Measurements from ENCODE around the gene FGF12.
"Not testable (repeated sequence)": the region's sequence is repeated elsewhere in the genome, so short reads cannot be mapped to it uniquely, and the experiment has no call there.

The FGF12 gene

DNA sequence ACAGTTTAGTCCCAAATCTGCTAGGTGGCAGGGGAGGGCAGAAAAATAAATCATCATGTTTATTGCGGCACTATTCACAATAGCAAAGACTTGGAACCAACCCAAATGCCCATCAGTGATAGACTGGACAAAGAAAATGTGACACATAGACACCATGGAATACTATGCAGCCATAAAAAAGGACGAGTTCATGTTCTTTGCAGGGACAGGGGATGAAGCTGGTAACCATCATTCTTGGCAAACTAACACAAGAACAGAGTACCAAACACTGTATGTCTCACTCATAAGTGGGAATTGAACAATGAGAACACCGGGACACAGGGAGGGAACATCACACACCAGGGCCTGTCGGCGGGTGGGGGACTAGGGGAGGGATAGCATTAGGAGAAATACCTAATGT is 150.6 kb downstream of the FGF12 start:
- DNase-seq = not testable (repeated sequence)

- DNase-seq = no peak
These were observed 151.3 kb downstream of the FGF12 start for GRCh38 chr3:192575879-192576506.

- DNase-seq = no peak
These were observed 154.1 kb downstream of the FGF12 start for GRCh38 chr3:192573240-192573639.

DNA sequence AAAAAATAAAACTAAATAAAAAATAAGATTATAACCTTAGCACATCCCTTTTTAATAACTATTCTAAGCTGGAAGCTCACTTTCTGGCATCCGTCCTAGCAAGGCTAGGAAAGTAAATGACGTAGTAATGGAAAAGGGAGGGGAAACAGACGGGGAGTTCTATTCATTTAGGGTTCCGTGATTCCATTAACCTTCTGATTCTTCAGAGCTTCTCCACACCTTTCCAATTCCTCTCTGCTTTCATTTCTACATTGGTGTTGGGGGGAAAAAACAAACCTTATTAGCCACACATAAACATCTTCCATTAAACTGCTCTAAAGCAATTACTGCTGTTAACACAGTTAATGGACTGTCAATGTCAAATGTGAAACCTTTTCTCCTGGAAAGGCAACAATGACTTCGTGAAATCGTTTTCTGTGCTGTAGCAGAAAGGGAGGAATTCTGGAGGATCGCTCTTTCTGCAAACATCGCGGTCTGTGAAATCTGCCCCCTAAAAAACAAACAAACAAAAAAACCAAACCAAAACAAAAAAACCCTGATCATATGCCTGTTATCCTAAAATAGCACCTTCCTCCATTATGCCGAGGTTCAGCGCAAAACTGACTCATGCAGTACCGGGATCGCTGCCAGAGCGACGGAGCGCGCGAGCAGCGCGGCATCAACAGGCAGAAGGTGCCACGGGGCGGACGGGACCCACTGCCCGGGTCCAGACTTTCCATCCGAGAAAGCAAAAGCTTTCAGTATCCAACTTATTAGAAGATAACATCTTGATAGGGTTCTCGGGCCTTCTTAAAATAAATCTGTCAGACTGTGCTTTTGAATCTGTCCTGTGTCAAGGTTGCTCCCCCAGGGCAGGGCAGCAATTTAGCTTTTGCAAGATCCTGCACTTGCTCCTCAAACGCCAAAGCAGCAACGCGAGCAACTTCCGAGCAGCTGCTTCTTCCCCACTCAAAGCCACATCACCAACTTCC is 156.2 kb downstream of the FGF12 start:
- DNase-seq = peak; percentile 11

GRCh38 chr3:192570315-192570714 is 157.0 kb downstream of the FGF12 start:
- no peak for DNase-seq

DNA sequence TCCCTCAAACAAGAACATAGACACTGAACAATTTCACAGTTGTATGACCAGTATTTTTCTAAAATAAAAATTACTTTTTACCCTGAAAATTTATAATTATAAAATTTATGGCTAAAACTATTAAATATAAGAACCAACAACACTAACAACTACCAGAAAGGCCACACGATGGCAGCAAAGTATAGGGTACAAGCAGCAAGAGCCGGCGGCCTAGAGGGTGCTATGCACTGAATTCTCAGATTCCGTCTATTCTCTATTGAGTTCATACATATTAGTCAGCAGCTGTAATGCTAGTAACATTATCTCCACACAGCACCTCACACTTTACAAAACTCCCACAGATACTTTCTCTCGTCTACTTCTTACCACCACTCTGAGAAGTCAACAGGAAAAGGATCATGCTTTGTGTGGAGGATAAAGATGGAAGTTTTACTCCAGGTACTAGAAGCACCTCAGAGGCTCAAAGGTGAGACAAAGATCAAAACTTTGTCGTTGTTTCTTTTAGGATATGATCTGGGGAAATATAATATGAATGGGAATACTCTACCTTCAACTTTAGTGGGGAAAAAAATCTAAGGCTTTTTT is 160.5 kb downstream of the FGF12 start:
- peak; percentile 75 for DNase-seq

DNA sequence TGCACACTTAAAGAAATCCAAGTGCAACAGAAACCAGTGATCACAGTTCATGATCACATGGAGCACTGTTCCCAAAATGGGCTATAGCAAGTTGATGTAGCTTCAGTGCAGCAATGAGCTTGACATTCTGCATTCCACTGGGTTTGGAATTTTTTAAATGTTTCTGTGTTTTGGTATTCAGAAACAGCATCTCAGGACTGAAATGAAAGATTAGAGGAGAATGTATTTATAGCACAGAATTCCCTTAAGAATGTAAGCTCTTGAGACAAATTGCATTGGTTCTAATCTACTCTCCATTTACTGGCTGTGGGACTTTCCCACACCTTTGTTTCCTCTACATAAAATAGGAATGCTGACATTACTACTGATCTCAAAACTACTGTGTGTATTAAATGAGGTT is 162.7 kb downstream of the FGF12 start:
- no peak for DNase-seq

DNA sequence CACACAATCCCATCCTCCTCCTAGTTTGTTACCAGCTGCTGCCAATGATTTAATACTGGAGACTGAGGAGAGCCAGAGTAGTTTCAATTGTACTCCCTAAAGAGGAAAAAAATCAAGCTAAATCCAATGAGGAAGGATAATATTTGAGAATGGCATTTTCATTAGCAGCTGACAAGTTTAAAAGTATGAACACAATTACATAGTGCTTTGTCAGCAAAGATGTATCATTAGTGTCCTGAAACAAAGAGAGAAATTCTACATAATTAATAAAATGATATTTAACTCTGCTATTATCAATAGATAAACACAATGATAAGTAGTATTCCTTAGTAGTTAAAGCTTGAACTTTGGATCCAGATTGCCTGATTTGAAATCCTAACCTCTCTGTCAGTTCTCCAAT is 163.9 kb downstream of the FGF12 start:
- DNase-seq = no peak

DNA sequence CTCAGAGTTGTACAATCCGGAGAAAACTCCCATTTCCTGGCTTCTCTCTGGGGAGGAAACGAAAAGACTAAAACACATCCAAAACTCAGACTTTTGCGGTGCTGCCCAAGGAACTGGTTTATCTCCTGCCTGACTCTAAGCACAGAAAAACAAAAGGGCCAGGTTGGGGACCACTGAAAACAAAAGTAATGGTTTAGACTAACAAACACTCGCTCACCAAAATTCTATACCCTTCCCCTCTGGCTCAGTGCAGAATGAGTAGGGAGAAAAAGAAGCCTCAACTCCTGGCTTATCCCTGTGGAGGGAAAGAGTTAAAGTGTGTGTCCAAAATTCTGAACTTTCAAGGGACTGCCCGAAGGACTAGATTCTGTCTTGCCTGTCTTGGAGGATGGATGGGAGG is 173.6 kb downstream of the FGF12 start:
- DNase-seq = no peak

DNA sequence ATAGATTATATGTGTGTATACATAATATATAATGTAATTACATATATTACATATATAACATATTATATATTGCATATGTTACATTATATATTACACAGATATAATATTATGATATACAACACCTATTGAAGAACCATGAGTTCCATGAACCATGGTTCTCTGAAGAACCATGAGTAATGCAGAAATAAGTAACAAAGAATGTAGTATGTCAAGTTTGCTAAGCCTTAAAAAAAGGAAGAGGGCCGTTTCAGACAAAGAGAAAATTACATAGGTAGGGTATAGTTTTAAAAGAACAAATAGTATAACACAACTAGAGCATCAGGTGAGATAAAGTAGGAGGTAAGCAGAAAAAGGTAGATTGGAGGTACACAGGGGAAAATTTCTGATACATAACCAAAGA is 177.0 kb downstream of the FGF12 start:
- no peak for DNase-seq

DNA sequence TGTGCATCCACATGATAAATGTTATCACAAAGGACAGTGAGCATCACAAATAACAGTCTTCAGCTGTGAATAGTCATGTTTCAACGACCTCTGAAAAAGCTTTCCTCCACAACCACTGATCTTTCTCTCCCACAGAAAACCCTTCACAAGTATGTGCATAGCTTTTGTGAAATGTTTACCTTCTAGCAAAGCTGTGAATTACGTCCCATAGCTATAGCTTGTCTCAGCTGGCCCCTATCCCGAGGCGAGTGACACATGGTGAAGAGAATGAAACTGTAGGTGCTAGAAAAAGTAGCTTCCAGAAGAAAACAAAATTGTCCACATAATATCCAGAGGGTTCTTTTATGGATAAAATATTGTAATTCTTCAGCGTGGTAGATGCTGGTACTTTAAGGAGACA is 182.0 kb downstream of the FGF12 start:
- no peak for DNase-seq

GRCh38 chr3:192543163-192543562 is 184.2 kb downstream of the FGF12 start:
- no peak for DNase-seq

- DNase-seq = no peak
These were observed 210.5 kb downstream of the FGF12 start for GRCh38 chr3:192516820-192517219.

GRCh38 chr3:192515664-192516045 is 211.7 kb downstream of the FGF12 start:
- DNase-seq = no peak

DNA sequence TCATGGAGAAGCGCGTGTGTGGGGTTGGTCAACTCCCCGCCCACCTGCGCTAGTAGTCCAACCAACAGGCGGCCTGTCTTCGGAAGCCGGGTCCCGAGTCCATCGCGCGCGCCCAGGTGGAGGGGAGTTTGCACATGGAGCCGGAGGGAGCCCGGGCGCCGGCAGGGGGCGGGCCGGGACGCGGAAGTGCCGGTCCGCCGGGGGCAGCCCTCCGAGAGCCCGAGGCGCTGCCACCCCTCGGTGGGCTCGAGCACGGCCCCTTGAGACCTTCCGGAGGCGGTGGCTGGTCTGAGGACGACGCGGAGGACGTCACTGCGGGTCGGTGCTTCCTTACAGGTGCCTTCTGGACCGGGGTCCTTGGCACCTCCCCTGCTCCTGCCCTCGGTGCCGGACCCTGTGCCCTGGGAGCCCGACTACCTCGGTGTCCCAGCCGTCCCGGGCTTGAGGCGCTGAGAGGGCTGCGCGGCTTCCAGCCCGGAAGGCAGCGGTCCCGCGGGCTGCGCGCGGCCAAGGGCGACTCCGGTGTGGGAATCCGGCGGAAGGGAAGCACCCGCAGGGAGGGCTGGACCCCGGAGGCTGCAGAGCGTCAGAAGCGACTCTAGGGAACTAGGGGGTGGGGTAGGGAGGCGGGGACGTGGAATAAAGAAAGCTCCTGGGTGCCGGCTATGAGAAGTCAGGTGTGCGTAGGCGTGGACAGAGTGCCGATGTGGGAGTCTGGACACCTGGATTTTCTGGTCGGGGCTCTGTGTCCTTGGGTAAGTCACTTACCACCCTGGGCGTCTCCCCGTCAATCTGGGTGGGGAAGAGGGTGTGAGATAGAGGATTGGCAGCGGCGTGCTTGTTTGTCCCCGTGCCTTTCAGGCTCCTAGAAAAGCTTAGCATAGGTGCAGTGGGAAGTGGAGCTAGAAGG is 212.3 kb downstream of the FGF12 start:
- peak; percentile 21 for DNase-seq

DNA sequence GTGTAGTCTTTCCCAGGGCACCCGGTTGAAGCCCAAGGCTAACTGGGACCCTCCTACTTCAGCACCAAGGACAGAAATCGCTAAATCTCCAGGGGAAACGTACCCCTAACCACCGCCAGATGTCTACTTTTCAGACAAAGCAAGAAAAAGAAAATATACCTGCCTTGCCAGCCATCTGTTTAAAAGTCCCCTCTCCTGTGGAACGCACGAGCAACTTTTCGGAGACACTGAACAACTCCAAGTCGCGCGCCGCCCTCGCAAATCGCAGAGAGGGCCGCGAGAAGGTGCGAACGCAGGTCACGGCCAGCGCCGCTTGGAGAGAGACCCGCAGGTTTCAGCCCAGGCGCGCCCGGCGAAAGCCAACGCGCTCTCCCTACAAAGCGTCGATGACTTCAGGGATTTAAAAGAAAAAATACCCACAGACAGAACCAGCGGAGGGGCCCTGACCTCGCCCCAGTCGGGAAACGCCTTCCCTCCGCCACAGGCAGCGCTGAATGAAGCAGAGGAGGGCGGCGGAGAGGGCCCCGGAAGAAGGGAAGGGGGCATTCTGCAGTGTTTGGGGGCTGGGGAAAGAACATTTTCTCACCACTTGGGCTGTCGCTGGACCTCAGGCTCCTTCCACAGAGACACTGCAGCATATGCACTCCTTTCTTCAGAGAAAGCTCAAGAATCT is 213.1 kb downstream of the FGF12 start:
- no peak for DNase-seq

- DNase-seq = no peak
These were observed 221.6 kb downstream of the FGF12 start for GRCh38 chr3:192505731-192506130.

- no peak for DNase-seq
These were observed 225.9 kb downstream of the FGF12 start for GRCh38 chr3:192501401-192501800.

DNA sequence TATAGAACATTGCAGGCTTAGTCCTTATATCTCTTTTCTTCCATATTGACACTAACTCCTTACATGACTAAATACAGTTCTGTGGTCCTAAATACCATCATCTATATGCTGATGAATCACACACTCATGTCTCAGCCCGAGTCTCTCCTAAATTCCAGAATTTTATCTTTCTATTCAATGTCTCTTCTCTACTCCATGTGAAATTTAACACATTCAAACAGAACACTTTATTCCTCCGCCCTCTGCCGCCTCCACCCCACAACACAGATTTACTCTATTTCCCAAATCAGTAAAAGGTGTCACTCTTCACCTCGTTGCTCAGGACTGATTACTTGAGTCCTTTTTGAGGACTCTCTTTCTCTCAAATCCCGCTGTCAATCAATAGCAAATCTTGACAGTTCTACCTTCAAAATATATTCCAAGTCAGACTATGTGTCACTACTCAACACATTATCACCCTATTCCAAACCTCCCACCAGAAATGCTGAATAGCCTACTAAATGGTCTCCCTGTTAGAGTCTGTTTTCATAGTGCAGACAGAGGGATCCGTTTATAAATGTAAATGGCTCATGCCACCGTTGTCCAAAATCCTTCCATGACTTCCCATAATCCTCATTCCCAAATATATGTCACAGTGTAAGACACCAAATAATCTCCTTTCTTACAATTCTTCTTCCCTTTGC is 230.3 kb downstream of the FGF12 start:
- DNase-seq = no peak

DNA sequence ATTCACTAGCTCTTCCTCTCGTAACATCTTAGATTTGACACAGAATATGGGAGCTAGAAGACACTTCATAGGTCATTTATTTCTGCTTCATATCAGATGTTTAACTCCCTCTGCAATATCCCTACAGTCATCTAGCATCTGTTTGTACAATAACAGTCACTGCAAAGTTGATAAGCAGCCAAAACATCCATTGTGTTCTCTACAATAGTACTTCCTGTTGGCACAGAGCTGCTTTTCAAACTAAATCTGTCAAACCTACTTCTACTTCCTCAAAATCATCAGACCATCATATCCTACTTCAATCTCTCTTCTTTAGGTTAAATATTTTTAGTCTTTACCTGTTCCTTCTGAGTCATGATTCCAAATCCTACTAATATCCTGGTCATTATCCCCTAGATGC is 233.2 kb downstream of the FGF12 start:
- DNase-seq = no peak

- no peak for DNase-seq
These were observed 236.6 kb downstream of the FGF12 start for GRCh38 chr3:192490720-192491119.

- DNase-seq = no peak
These were observed 237.8 kb downstream of the FGF12 start for GRCh38 chr3:192489579-192489978.

Data from stimulated activated CD4-positive, alpha-beta T cell treated with anti-CD3 and anti-CD28 coated beads, Interleukin-15, amount 100 ng/mL, for 24 hours (primary cell).